HG03064 (cell line): Measurements from ENCODE around the gene LAMA1.
"Not testable (repeated sequence)": the region's sequence is repeated elsewhere in the genome, so short reads cannot be mapped to it uniquely, and the experiment has no call there.

Experiments used
- ATAC-seq: cut with Tn5 transposase; IDR thresholded peaks from one replicate; pipeline ENCODE4 v1.9.1; 2021; ENCODE audit warnings: low read depth; ENCODE audit not compliant: unreplicated experiment

Gene LAMA1, protein sequence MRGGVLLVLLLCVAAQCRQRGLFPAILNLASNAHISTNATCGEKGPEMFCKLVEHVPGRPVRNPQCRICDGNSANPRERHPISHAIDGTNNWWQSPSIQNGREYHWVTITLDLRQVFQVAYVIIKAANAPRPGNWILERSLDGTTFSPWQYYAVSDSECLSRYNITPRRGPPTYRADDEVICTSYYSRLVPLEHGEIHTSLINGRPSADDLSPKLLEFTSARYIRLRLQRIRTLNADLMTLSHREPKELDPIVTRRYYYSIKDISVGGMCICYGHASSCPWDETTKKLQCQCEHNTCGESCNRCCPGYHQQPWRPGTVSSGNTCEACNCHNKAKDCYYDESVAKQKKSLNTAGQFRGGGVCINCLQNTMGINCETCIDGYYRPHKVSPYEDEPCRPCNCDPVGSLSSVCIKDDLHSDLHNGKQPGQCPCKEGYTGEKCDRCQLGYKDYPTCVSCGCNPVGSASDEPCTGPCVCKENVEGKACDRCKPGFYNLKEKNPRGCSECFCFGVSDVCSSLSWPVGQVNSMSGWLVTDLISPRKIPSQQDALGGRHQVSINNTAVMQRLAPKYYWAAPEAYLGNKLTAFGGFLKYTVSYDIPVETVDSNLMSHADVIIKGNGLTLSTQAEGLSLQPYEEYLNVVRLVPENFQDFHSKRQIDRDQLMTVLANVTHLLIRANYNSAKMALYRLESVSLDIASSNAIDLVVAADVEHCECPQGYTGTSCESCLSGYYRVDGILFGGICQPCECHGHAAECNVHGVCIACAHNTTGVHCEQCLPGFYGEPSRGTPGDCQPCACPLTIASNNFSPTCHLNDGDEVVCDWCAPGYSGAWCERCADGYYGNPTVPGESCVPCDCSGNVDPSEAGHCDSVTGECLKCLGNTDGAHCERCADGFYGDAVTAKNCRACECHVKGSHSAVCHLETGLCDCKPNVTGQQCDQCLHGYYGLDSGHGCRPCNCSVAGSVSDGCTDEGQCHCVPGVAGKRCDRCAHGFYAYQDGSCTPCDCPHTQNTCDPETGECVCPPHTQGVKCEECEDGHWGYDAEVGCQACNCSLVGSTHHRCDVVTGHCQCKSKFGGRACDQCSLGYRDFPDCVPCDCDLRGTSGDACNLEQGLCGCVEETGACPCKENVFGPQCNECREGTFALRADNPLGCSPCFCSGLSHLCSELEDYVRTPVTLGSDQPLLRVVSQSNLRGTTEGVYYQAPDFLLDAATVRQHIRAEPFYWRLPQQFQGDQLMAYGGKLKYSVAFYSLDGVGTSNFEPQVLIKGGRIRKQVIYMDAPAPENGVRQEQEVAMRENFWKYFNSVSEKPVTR (N-terminal part only)

GRCh38 chr18:7117390-7118355, at the start of gene LAMA1:
Gene LAMA1 (minus strand): TSS chr18:7117797. CDS start chr18:7117720, 77 bp downstream.
- no peak for ATAC-seq

- ATAC-seq: no peak
These were observed 48.3 kb upstream of the LAMA1 start for GRCh38 chr18:7165846-7166393.

DNA sequence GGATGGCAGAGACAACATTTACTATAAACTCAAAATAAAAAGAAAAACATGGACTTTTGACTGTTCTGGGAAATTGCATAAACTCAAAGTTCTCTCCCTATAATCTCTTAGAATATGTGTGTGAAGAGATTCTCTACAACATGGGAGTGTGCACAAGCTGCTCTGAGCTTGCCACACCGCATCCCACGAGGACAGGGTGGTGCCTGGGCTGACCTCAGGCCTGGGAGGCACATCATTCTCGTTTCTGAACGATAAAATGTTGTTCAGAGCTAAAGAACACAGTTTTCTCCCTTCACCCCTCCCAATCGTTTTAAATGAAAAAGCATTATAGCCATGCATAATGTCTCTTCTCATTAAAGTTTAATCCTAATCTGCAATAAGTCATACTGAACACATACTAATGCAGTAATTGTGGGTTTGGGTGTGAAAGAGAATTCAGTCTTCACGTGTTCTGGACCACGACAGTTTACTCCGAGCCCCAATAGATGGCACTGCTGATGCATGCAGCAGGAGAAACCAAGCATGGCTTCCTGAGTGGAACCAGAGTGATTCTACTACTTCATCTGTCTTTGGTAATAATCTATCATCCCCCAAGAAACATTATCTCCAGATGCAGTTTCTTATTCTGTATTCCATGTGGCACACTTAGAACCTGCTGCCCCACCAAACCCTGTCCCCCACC, 46.9 kb upstream of the LAMA1 start:
- ATAC-seq: no peak

DNA sequence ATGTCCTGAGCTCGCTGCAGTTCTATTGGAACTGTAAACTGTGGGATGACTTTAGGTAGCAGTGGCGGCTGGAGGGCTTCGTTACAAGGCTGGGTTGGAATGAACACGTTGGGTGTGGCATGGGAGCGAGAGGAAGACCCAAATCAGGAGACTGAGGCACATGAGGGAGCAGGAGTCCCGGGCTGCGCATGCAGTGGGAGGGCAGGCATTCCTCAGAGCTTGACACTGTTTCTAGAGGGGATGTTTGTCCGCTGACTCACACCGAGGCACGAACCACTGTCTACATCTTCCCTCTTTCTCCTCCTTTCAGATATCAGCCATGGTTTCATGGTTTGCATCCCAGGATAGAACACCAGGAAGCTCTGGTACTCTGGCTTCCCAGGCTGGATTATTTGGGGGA, 40.6 kb upstream of the LAMA1 start:
- ATAC-seq: no peak

GRCh38 chr18:7157760-7158159, 40.2 kb upstream of the LAMA1 start:
- no peak for ATAC-seq

DNA sequence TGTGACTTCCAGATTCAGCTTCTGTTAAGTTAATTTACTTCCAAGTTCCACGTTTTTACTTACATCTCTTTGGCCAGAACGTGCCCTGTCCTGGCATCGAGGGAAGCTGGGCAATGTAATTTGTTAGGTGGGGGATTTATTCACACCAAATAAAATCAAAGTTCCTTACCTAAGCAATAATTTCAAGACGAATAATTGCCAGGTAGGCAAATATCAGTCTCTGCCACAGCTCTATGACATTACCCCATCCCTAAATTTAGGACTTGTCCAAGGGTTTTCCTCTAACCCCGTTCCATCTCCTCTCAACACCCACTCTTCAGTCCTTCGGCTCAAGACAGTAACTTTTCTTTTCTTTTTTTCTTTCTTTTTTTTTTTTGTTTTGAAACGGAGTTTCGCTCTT, 38.3 kb upstream of the LAMA1 start:
- no peak for ATAC-seq

DNA sequence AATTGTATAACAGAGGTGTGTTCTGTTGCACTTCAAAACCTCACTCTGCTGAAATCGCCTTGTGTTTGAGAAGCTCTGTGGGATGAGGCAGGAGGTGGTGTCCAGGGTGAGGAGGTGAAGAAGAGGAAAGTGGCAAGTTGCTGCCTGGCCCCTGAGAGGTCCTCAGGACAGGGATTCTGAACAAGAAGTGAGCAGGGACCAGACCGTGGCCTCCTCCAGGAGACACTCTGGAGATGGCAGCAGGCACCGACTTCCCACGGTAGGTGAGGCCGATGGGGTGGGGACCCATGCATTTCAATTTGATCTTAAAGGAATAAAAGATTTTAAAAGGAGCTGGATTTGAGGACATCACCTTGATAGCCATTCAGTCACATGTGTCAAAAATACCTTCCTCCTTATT, 37.5 kb upstream of the LAMA1 start:
- ATAC-seq: no peak

DNA sequence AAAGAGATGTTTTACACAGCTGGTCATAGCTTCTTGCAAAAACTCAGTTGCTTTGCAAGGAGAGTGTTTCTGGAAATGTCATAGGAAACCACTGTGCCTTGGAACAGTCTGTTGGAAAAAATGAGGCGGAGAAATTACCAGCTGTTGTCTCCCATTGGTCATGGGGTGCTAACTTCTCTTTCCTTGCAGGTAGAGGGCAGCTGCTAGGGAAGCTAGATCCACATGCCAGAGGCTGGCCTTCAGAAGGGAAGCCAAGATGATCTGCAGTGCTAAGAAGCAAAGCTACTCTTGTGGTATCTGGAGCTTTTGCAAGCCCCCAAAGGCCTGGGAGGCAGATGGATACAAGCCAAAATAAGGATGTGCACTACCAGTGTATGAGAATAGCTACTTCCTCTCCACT, 34.8 kb upstream of the LAMA1 start:
- no peak for ATAC-seq

DNA sequence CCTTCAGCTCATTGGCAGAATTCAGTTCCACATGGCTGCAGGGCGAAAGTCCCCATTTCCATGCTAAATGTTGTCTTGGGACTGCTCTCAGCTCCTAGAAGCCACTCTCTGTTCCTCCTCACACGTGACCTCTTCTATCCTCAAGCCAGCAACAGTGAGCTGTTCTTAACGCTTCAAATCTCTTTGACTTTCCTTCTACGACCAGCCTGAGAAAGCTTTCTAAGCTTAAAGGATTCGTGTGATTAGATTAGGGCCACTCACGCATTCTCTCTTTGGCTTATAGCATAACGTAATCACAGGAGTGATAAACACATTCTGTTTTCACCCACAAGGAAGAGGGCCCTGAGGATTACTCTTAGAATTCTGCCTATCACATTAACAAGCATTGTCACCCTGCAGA, 29.8 kb upstream of the LAMA1 start:
- no peak for ATAC-seq

DNA sequence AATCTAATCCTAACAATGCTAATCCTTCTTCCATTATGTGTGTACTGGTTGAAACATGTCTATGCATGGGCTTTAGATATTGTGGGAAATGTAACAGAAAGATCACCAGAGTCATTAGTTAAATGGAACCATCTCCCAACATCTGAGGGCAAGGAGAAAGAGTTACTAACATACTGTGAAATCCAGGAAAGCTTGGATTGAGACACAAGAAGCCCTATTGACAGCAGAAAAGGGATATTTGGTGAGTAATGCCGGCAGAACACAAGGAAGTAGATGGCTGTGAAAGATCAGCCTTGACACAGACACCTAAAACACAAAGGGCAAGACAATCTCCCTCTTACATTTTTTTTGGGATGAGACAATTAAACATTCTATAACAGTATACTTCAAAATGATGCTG, 28.5 kb upstream of the LAMA1 start:
- ATAC-seq: no peak

GRCh38 chr18:7144921-7145320, 27.3 kb upstream of the LAMA1 start:
- not testable (repeated sequence) for ATAC-seq

GRCh38 chr18:7141287-7141686, 23.7 kb upstream of the LAMA1 start:
- ATAC-seq: no peak

- no peak for ATAC-seq
These were observed 21.8 kb upstream of the LAMA1 start for GRCh38 chr18:7139409-7139808.

DNA sequence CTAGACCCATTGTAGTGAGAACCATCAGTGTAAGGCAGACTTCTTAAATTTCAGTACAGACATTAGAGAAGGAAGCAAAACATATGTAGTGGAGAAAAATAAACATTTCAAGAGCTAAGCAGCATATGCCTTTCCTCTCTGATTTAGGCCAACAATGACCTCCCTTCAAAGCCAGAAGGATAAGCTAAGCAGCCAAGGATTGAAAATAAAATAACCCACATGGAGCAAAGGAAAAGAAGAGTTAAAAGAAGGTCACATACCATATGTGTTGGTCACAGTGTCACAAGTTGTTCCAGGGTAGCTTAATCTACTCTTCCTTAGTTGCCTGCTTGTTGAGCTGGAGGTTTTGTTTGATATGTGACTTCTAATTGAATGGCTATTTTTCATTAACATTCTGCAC, 15.6 kb upstream of the LAMA1 start:
- ATAC-seq: no peak

- ATAC-seq: no peak
These were observed 15.0 kb upstream of the LAMA1 start for GRCh38 chr18:7132356-7133150.

DNA sequence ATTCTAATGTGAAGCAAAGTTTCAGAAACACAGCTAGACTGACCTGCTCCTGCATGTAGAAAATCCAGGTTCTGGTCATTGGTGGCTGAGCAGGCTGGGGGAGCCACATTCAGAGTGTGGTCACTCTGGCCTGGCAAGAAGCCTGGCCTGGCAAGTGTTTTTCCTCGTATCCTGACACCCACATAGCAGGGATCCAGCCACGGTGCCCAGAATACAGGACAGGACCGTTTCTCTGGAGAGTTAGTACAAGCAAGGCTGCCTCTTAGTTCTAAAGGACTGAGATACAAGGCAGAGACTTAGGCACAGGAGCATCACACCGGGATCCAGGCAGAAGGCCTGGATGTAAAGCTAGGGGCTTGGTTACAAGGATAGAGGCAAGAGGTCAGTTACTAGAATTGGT, 4.8 kb upstream of the LAMA1 start:
- ATAC-seq: no peak

DNA sequence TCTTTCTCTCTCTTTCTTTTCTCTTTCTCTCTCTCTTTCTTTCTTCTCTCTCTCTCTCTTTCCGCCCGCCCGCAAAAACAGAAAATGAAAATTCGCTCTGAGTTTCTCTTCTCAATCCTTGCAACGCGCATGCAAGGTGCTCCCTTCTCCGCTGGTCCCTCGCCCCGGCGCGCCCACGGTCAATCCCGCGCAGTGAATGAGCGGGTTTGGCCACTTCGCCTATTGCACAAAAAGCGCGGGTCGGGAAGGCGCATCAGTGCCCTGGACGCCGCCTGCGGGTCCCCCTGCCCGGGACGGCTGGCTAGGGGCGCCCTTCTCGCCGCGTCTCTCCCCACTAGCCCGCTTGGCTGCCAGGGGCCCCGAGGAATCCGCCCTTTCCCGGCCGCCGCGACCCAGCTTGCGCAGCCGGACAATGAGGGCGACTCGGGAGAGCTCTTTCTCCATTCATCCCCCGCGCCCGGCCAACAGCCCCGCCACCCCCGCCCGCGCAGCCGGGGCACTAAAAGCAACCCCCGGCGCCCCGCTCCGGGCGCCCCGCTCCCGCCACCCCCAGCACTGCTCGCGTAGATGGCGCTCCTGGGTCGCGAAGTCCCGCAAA, 706 bp downstream of the LAMA1 start:
- no peak for ATAC-seq
